Caco-2 (cell line): Measurements from ENCODE around the gene DIAPH2. TPM values are rescaled to one million over a fixed set of nuclear protein-coding genes. Genes with fewer than 3 reads are reported as not detected.

ENCODE experiments used
- BruUV-seq: library from RNA; stranded (reverse); fragments of 400-500 nt; replicated peaks from 2 replicates; lab custom pipeline; 2021; lab: Mats Ljungman, UMichigan
- CTCF ChIA-PET: fragments of 300-600 bp; sonication (Branson Sonifier 250); formaldehyde crosslinking; loops from one replicate; lab custom pipeline; 2022; ENCODE audit warnings: antibody characterized with exemption; lab: Charles Lee
- POLR2A ChIA-PET: fragments of 300-600 bp; sonication (Branson Sonifier 250); formaldehyde crosslinking; loops from one replicate; lab custom pipeline; 2022; ENCODE audit warnings: antibody characterized with exemption; lab: Charles Lee
- DNase-seq, 2 experiments: peaks; one replicate each; pipeline versions ENCODE4 v3.0.0 to v3.0.0-alpha.2; 2020 to 2022
- H3K27me3 ChIP-seq: replicated peaks from 2 replicates; pipeline ENCODE4 v1.6.0; 2011; ENCODE audit warnings: low read length; ENCODE audit not compliant: control insufficient read depth, insufficient read depth
- H3K36me3 ChIP-seq: 2 replicates; pipeline ENCODE4 v1.5.1; 2011; ENCODE audit warnings: low read length; ENCODE audit not compliant: control insufficient read depth, insufficient read depth
- H3K4me1 ChIP-seq: fragments of 250-450 bp; sonication (Bioruptor Pico); 2 replicates; pipeline ENCODE4 v1.5.1; 2020; ENCODE audit warnings: mild to moderate bottlenecking
- H3K4me3 ChIP-seq: 2 replicates; pipeline ENCODE4 v1.5.1; 2011; ENCODE audit warnings: low read depth, mild to moderate bottlenecking, control low read depth, low read length
- H3K9me3 ChIP-seq: fragments of 250-450 bp; sonication (Bioruptor Pico); 2 replicates; pipeline ENCODE4 v1.5.1; 2020; ENCODE audit warnings: mild to moderate bottlenecking, moderate library complexity
- H3K27ac Mint-ChIP-seq: one replicate; pipeline ENCODE4 v1.8.0; 2022; ENCODE audit warnings: mixed read lengths; ENCODE audit not compliant: unreplicated experiment
- H3K27me3 Mint-ChIP-seq: one replicate; pipeline ENCODE4 v1.8.0; 2022; ENCODE audit warnings: mixed read lengths; ENCODE audit not compliant: insufficient read depth, unreplicated experiment
- H3K36me3 Mint-ChIP-seq: one replicate; pipeline ENCODE4 v1.8.0; 2022; ENCODE audit warnings: mild to moderate bottlenecking, mixed read lengths; ENCODE audit not compliant: insufficient read depth, unreplicated experiment
- H3K4me1 Mint-ChIP-seq: one replicate; pipeline ENCODE4 v1.8.0; 2022; ENCODE audit warnings: low read depth, mixed read lengths; ENCODE audit not compliant: unreplicated experiment
- H3K4me3 Mint-ChIP-seq: one replicate; pipeline ENCODE4 v1.8.0; 2022; ENCODE audit warnings: mild to moderate bottlenecking, moderate library complexity, mixed read lengths; ENCODE audit not compliant: unreplicated experiment
- H3K9me3 Mint-ChIP-seq: one replicate; pipeline ENCODE4 v1.8.0; 2022; ENCODE audit warnings: mixed read lengths; ENCODE audit not compliant: unreplicated experiment
- intact Hi-C: fragments of 100-400 bp; cut with micrococcal nuclease; formaldehyde crosslinking; loops from one replicate; pipeline ENCODE4 v1.10.0; 2022; ENCODE audit not compliant: unreplicated experiment
- total RNA-seq: library from RNA; stranded (reverse); gene quantifications from 2 replicates; pipeline ENCODE4 v1.2.3, GENCODE V29; 2022
- TF ChIP-seq, protein P1 (sequence below), 2 experiments: fragments of 200-600 bp in 1 of 2; IDR thresholded peaks; 1 replicate in 1 of 2; 2 replicates in 1 of 2; pipeline versions ENCODE4 v1.5.1 to v1.8.0; 2011 to 2022; ENCODE audit warnings: antibody characterized with exemption in 1 of 2, control low read depth in 1 of 2, inconsistent platforms in 1 of 2, low read depth in 1 of 2, low read length in 1 of 2, mild to moderate bottlenecking in 1 of 2, moderate library complexity in 1 of 2; ENCODE audit not compliant: insufficient read depth in 1 of 2, severe bottlenecking in 1 of 2, unreplicated experiment in 1 of 2

Gene DIAPH2
- total RNA-seq, 1 experiment from 2014 or later, result 16.1 TPM

GRCh38 chrX:97267396-97268181, 582.9 kb downstream of the DIAPH2 start:
- Mint-ChIP-seq H3K4me1 (no peaks in the 10 kb centered on the region), H3K27ac (no peak overlapping the region), H3K4me3 (no peak overlapping the region), H3K9me3 (no peaks in the 10 kb centered on the region), H3K36me3 (peaks cover 3% of the 10 kb centered on the region), H3K27me3 (no peaks in the 10 kb centered on the region)
- Histone ChIP-seq H3K36me3 (no peaks in the 10 kb centered on the region), H3K4me3 (no peak overlapping the region), H3K27me3 (no peaks in the 10 kb centered on the region), H3K9me3 (no peaks in the 10 kb centered on the region), H3K4me1 (no peaks in the 10 kb centered on the region)
- TF ChIP-seq, protein P1, sequence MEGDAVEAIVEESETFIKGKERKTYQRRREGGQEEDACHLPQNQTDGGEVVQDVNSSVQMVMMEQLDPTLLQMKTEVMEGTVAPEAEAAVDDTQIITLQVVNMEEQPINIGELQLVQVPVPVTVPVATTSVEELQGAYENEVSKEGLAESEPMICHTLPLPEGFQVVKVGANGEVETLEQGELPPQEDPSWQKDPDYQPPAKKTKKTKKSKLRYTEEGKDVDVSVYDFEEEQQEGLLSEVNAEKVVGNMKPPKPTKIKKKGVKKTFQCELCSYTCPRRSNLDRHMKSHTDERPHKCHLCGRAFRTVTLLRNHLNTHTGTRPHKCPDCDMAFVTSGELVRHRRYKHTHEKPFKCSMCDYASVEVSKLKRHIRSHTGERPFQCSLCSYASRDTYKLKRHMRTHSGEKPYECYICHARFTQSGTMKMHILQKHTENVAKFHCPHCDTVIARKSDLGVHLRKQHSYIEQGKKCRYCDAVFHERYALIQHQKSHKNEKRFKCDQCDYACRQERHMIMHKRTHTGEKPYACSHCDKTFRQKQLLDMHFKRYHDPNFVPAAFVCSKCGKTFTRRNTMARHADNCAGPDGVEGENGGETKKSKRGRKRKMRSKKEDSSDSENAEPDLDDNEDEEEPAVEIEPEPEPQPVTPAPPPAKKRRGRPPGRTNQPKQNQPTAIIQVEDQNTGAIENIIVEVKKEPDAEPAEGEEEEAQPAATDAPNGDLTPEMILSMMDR (IDR thresholded peaks at IDR 0.05; ENCODE audit: insufficient read depth in 1 of 2, low read depth in 1 of 2, low read length in 1 of 2, severe bottlenecking in 1 of 2, unreplicated experiment in 1 of 2), result no peak
- no TSS peak for BruUV-seq
- ChIA-PET POLR2A (no interaction called here), CTCF (no interaction called here)
- intact Hi-C loops, result no loop called here
- no peak for DNase-seq

DNA sequence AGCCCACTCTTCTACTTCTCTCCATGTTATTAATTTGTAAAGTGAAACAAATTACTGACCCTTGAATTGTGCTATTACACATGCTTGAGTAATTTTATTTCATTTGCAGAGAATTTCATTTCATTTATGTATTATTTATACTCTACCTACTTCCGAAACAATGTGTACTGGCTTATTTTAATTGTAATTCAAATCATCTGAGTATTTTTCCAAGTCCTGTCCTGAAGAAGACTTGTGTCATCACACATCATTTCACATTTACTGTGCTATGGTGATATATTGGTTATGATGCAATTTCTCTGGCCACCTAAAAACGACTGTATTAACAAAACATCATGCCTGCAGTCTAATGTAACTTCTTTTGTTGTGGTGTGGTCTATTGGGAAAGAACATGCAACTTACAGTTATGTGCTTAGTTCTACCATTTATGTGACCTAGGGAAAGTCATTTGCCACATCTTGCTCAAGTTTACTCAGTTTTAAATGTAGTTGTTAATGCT, 583.6 kb downstream of the DIAPH2 start:
- no peaks in the 10 kb centered on the region for H3K9me3 Mint-ChIP-seq
- no peaks in the 10 kb centered on the region for H3K4me1 Mint-ChIP-seq
- no peaks in the 10 kb centered on the region for H3K4me1 ChIP-seq
- H3K36me3 ChIP-seq, result no peaks in the 10 kb centered on the region
- ChIA-PET POLR2A (no interaction called here), CTCF (no interaction called here)
- no peaks in the 10 kb centered on the region for H3K36me3 Mint-ChIP-seq
- no peaks in the 10 kb centered on the region for H3K27me3 ChIP-seq
- H3K4me3 Mint-ChIP-seq, result no peak overlapping the region
- intact Hi-C loops, result no loop called here
- H3K27me3 Mint-ChIP-seq, result no peaks in the 10 kb centered on the region
- DNase-seq, result no peak
- BruUV-seq, result no TSS peak
- no peak overlapping the region for H3K4me3 ChIP-seq
- H3K27ac Mint-ChIP-seq, result no peak overlapping the region
- TF ChIP-seq, protein P1 (IDR thresholded peaks at IDR 0.05; ENCODE audit: insufficient read depth in 1 of 2, low read depth in 1 of 2, low read length in 1 of 2, severe bottlenecking in 1 of 2, unreplicated experiment in 1 of 2), result no peak
- no peaks in the 10 kb centered on the region for H3K9me3 ChIP-seq

GRCh38 chrX:97284531-97284930, 599.9 kb downstream of the DIAPH2 start:
- TF ChIP-seq, protein P1 (IDR thresholded peaks at IDR 0.05; ENCODE audit: insufficient read depth in 1 of 2, low read depth in 1 of 2, low read length in 1 of 2, severe bottlenecking in 1 of 2, unreplicated experiment in 1 of 2), result no peak
- H3K4me1 ChIP-seq, result no peaks in the 10 kb centered on the region
- no peaks in the 10 kb centered on the region for H3K9me3 ChIP-seq
- H3K9me3 Mint-ChIP-seq, result no peaks in the 10 kb centered on the region
- no peaks in the 10 kb centered on the region for H3K36me3 Mint-ChIP-seq
- H3K27me3 Mint-ChIP-seq, result no peaks in the 10 kb centered on the region
- ChIA-PET POLR2A (no interaction called here), CTCF (no interaction called here)
- no peaks in the 10 kb centered on the region for H3K27me3 ChIP-seq
- no peak overlapping the region for H3K27ac Mint-ChIP-seq
- intact Hi-C loops, result no loop called here
- DNase-seq, result no peak
- no peak overlapping the region for H3K4me3 ChIP-seq
- H3K4me3 Mint-ChIP-seq, result no peak overlapping the region
- H3K4me1 Mint-ChIP-seq, result no peaks in the 10 kb centered on the region
- H3K36me3 ChIP-seq, result no peaks in the 10 kb centered on the region
- no TSS peak for BruUV-seq
